Transverse colon (tissue), 4 donors: Measurements from ENCODE around the gene NCAPD3.

ENCODE experiments used
- CTCF ChIP-seq, 5 experiments: fragments of 200-600 bp in 3 of 5; fragments of 450-650 bp in 2 of 5; sonication (generic) in 3 of 5; IDR thresholded peaks; 1 replicate in 2 of 5; 2 replicates in 3 of 5; pipeline ENCODE4 v1.5.1; 2016 to 2017; ENCODE audit warnings: antibody characterized with exemption in 5 of 5, inconsistent platforms in 3 of 5, mild to moderate bottlenecking in 2 of 5, moderate library complexity in 1 of 5
- EP300 ChIP-seq: sonication (generic); formaldehyde crosslinking; IDR thresholded peaks from one replicate; pipeline ENCODE4 v1.6.1; 2017; ENCODE audit warnings: antibody characterized with exemption, low read depth
- POLR2A ChIP-seq: fragments of 450-650 bp; IDR thresholded peaks from one replicate; pipeline ENCODE4 v1.6.1; 2016; ENCODE audit warnings: antibody characterized with exemption, mild to moderate bottlenecking, moderate library complexity
- POLR2AphosphoS5 ChIP-seq, 3 donors: sonication (generic); formaldehyde crosslinking; IDR thresholded peaks; one replicate each; pipeline ENCODE4 v1.6.1; 2016; ENCODE audit warnings: antibody characterized with exemption in 3 of 3

- no peak for TF ChIP-seq CTCF (IDR thresholded peaks at IDR 0.05)
- no peak for TF ChIP-seq POLR2A
- TF ChIP-seq EP300 = no peak
- TF ChIP-seq POLR2AphosphoS5 (IDR thresholded peaks at IDR 0.05) = no peak
Observed at GRCh38 chr11:134152696-134153095, 71.1 kb downstream of the NCAPD3 start.
